GM06990 (cell line): ENCODE measurements around the gene RPL37A.

ENCODE experiments used
- DNase-seq: peaks from one replicate; pipeline ENCODE4 v3.0.0-alpha.2; 2011; ENCODE audit not compliant: insufficient read length; ENCODE audit errors: extremely low read depth
- H3K27me3 ChIP-seq: replicated peaks from 2 replicates; pipeline ENCODE4 v1.6.0; 2011; ENCODE audit warnings: low read length; ENCODE audit not compliant: control insufficient read depth, insufficient read depth
- H3K36me3 ChIP-seq: 2 replicates; pipeline ENCODE4 v1.5.1; 2011; ENCODE audit warnings: low read length; ENCODE audit not compliant: control insufficient read depth, insufficient read depth
- H3K4me3 ChIP-seq: replicated peaks from 2 replicates; pipeline ENCODE4 v1.5.1; 2011; ENCODE audit warnings: low read depth, mild to moderate bottlenecking, control low read depth, low read length
- CTCF ChIP-seq: IDR thresholded peaks from 2 replicates; pipeline ENCODE4 v1.5.1; 2011; ENCODE audit warnings: low read length, control low read depth, mild to moderate bottlenecking, inconsistent platforms; ENCODE audit not compliant: insufficient read depth, poor library complexity, severe bottlenecking

Gene RPL37A

GRCh38 chr2:216480221-216480620 lies 18.4 kb upstream of the RPL37A start:
- no peak for DNase-seq
- H3K36me3 ChIP-seq = peaks cover 10% of the 10 kb centered on the region
- no peak for TF ChIP-seq CTCF

GRCh38 chr2:216482640-216483039 lies 16.0 kb upstream of the RPL37A start:
- DNase-seq = no peak

More at GRCh38 chr2:216480221-216480620, 18.4 kb upstream of the RPL37A start:
- Histone ChIP-seq H3K27me3 (no peaks in the 10 kb centered on the region), H3K4me3 (no peak overlapping the region)

GRCh38 chr2:216485237-216485636 lies 13.4 kb upstream of the RPL37A start:
- Histone ChIP-seq H3K27me3 (no peaks in the 10 kb centered on the region), H3K36me3 (no peaks in the 10 kb centered on the region), H3K4me3 (no peak overlapping the region)
- TF ChIP-seq CTCF = no peak
- no peak for DNase-seq

More at GRCh38 chr2:216482640-216483039, 16.0 kb upstream of the RPL37A start:
- TF ChIP-seq CTCF = no peak
- no peak overlapping the region for H3K4me3 ChIP-seq
- H3K36me3 ChIP-seq = peaks cover 5% of the 10 kb centered on the region
- no peaks in the 10 kb centered on the region for H3K27me3 ChIP-seq

- no peak for DNase-seq
- TF ChIP-seq CTCF = no peak
These were observed 12.9 kb upstream of the RPL37A start for GRCh38 chr2:216485745-216486144.

GRCh38 chr2:216486271-216486670 lies 12.4 kb upstream of the RPL37A start:
- no peak for DNase-seq
- Histone ChIP-seq H3K27me3 (no peaks in the 10 kb centered on the region), H3K4me3 (no peak overlapping the region), H3K36me3 (no peaks in the 10 kb centered on the region)
- TF ChIP-seq CTCF = no peak

More at GRCh38 chr2:216485745-216486144, 12.9 kb upstream of the RPL37A start:
- Histone ChIP-seq H3K36me3 (no peaks in the 10 kb centered on the region), H3K4me3 (no peak overlapping the region), H3K27me3 (no peaks in the 10 kb centered on the region)

GRCh38 chr2:216486708-216487107 lies 11.9 kb upstream of the RPL37A start:
- no peak for DNase-seq
- no peak for TF ChIP-seq CTCF
- no peaks in the 10 kb centered on the region for H3K27me3 ChIP-seq
- H3K36me3 ChIP-seq = no peaks in the 10 kb centered on the region
- no peak overlapping the region for H3K4me3 ChIP-seq
